Eye (tissue), 1 donor: ENCODE data around the gene RBAK.
"Not testable (repeated sequence)": the region's sequence is repeated elsewhere in the genome, so short reads cannot be mapped to it uniquely, and the experiment has no call there.

ENCODE experiments used
- DNase-seq: peaks from one replicate; pipeline ENCODE4 v3.0.0-alpha.2; 2015

Gene RBAK

DNA sequence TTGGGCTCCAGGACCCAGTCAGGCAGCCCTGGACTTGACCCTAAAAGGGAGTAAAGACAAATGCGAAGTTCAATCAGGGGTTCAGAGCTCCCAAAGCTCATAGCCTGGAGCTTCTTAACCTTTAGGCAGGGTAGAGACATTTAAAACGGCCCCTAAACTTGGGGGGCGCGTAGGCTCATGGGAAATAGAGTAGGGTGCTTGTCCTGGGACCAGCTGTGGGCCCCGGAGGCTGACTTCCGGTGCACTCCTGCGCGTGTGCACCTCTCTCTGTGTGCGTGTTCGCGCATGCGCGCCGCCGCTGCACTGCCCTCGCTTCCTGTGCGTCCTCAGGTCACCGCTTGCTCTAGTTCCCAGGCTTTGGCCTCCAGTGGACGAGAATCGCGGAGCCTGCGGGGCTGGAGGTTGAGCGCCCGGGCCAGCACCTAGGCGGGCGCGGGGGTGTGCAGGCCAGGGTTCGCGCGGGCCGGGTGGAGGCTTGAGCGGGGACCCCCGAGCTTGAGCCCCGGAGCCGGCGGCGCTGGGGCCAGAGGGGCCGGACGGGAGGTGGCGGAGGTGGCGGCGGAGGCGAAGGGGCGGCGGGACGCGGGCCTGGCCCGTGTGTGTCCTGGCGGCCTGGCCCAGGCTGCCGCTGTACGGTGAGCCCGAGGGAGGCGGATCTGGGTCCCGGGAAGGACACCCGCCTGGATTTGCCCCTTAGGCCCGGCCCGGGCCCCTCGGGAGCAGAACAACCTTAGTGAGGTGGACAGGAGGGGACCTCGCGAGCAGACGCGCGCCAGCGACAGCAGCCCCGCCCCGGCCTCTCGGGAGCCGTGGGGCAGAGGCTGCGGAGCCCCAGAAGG is at the start of gene RBAK:
RBAK (plus strand) TSS at position 303 of the 839 bp plus-strand sequence. CDS start 2,217 bp downstream, outside the sequence.
- peak; percentile 97 for DNase-seq

DNA sequence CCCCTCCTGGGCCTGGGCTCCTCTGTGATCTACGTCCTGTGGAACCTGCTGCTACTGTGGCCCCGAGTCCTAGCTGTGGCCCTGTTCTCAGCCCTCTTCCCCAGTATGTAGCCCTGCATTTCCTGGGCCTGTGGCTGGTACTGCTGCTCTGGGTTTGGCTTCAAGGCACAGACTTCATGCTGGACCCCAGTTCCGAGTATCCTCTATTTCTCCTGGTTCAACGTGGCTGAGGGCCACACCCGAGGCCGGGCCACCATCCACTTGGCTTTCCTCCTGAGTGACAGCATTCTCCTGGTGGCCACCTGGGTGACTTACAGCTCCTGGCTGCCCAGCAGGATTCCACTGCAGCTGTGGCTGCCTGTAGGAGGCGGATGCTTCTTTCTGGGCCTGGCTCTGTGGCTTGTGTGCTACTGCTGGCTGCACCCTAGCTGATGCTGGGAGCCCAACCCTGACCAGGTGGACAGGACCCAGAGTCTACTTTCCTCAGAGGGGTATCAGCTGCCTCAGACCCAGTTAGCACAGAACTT is 48.9 kb upstream of the RBAK start:
- DNase-seq, result no peak

DNA sequence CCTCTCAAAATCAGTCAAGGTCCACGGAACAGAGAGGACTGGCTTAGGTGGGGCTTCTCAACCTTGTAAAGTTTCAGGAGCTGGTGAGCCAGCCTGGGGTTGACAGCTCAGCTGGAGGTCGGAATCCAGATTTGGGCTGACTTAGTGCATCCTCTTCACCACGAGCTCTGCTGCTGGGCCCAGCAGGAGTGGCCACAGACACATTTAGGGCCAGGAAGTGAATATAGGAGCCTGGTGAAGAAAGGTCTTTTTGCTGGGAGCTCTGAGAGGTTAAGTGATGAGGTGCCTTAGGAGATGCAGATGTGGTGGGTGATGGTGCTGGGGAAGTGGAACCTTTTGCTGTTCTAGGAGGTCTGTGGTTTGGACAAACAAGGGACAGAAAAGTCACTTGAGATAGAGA is 47.4 kb upstream of the RBAK start:
- DNase-seq, result no peak

DNA sequence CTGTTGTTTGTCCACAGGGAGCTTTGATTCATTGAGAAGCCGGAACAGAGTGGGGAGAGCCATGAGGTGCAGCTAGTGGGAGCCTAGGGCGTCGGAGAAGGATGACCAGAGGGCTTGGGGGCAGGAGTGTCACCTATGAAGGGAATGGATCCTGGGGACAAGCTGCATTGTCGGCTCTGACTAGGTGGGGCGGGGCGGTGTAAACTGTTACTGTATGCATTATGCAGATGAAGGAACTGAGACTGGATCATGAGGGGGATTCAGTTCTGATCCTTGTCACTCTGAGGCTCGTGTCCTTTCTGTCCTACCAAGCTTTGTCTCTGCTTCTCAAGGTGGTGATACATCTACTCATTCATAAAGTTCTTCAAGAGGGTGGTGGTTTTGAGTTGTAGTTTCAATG is 46.8 kb upstream of the RBAK start:
- no peak for DNase-seq

DNA sequence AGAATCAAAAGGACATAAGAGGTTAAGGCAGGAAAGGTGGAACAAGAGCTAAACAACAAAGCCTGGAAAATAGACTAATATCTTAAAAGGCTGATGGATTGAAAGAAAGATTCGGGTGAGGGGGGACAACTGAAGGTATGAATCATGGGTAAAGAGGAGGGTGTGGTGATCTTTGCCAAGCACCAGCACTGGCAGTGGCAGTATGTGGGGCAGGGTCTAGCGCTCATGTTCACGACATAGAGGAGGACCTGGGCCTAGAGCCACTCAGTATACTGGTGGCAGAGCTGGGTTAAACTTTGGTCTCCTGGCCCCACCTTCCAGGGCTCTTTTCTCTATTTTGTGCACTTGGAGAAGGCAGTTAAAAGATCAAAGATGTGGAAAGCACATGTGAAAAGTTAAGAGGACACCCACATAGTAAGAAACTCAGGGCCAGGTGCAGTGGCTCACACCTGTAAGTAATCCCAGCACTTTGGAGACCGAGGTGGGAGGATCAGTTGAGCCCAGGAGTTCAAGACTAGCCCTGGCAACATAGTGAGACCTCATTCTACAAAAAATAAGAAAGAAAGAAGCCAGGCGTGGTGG is 46.2 kb upstream of the RBAK start:
- DNase-seq, result no peak

DNA sequence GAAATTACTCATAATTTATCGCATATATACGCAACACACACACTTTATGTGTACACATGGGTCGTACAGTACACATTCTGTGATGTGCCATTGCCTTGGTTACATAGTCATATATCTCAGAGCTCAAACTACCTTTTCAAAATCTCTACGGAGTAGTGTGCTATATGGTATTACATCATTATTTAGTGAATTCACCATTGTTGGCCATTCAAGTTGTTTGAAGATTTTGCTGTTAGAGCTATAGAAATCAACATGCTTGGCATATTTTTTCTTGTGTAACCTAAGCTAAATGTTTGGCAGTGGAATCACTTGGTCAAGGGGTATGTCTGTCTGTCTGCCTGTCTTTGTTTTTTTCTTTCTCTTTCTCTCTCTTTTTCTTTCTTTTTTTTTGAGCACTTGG is 44.7 kb upstream of the RBAK start:
- no peak for DNase-seq

DNA sequence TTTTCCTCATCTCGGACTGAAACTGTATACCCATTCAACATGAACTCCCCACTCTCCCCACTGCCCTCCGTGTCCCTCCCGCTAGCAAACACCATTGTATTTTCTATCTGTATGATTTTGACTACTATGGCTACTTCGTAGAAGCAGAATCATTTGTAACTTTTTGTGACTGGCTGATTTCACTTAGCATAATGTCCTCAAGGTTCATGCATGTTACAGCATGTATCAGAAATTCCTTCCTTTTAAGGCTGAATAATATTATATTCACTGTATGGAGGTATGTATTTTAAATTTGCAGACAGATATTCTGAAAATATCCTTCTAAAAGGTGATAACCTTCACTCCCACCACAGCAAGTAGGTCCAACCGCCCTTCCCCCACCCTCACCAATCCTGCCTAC is 43.7 kb upstream of the RBAK start:
- DNase-seq, result peak; percentile 8

DNA sequence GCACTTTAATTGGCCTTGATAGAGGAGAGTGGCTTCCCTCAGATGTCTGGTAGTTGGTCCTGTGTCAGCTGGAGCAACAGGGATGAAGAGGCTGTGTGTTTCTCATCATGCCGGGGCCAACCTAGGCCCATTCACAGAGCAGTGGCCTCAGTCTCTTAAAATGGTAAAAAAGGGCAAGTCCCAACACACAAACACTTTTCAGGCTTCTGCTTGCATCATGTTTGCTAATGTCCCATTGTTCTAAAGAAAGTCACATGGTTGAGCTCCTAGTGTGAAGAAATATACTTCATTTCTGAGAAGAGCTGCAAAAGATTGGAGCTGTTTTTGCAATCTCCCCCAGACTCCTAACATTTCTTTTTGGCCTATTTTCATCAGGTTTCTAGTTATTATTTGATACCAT is 40.6 kb upstream of the RBAK start:
- no peak for DNase-seq

DNA sequence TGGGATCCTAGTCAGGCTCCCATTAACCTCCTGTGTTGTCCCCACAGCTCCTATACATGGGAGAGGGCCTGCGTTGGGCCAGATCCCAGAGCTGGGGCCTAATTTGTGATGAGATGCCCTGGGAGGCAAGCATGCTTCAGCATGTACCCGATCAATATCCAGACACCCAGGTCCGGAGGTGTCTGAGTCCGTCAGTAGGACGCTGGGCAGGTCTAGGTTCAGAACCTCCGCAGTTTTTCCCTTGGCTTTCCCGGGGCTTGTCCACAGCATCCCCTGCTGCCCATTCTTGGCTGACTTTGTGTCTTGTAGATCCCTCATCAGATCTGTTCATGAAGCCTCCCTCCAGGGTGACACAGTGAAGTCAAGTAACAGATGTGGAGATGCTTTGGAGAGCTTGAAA is 32.7 kb upstream of the RBAK start:
- DNase-seq, result no peak

DNA sequence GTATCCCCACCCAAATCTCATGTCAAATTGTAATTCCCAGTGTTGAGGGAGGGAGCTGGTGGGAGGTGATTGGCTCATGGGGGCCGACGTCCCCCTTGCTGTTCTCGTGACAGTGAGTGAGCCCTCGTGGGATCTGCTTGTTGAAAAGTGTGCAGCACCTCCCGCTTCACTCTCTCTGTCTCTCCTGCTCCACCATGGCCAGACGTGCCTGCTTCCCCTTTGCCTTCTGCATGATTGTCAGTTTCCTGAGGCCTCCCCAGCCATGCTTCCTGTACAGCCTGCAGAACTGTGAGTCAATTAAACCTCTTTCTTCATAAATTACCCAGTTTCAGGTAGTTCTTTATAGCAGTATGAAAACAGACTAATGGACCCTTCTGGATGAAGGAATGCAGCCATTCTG is 29.7 kb upstream of the RBAK start:
- DNase-seq, result not testable (repeated sequence)

DNA sequence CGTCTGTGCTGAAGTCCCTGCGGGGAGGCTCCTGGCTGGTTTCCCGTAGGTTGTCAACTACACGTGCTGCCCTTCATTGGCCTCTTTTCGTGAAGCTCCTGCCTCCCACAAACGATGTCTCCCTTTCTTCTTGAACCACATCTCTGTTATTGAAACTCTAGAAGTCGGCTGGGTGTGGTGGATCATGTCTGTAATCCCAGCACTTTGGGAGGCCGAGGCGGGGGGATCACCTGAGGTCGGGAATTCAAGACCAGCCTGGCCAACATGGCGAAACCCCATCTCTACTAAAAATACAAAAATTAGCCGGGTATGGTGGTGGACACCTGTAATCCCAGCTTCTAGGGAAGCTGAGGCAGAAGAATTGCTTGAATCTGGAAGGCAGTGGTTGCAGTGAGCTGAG is 28.0 kb upstream of the RBAK start:
- DNase-seq, result not testable (repeated sequence)

DNA sequence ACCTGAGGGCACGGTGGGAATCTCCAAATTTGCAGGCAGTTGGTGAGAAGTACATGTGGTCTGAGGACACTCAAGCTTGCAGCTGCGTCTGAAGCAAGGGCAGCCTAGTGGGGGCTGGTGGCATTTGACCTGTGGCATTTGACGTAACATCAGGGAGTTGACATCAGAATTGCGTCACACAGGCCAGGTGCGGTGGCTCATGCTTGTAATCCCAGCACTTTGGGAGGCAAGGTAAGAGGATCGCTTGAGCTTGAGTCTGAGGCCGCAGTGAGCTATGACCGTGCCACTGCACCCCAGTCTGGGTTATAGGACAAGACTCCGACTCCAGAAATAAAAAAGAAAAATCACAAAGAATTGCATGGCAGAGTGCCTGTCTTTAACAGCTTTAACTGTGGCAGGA is 25.6 kb upstream of the RBAK start:
- DNase-seq, result no peak

DNA sequence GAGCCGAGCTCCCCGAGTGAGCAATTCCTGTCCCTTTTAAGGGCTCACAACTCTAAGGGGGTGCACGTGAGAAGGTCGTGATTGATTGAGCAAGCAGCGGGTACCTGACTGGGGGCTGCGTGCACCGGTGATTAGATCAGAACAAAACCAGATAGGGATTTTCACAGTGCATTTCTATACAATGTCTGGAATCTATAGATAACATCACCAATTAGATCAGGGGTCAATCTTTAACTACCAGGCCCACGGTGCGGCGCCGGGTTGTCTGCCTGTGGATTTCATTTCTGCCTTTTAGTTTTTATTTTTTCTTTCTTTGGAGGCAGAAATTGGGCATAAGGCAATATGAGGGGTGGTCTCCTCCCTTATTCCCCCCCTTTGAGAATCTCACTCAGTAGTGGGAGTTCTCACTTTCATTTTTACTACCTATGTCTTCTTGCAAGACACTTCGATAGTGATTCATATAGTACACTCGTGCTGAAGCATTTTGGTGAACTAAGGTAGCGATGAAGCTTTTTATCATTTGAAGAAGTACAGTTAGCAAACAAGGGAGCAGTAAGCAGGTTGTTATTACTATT is 24.6 kb upstream of the RBAK start:
- not testable (repeated sequence) for DNase-seq

DNA sequence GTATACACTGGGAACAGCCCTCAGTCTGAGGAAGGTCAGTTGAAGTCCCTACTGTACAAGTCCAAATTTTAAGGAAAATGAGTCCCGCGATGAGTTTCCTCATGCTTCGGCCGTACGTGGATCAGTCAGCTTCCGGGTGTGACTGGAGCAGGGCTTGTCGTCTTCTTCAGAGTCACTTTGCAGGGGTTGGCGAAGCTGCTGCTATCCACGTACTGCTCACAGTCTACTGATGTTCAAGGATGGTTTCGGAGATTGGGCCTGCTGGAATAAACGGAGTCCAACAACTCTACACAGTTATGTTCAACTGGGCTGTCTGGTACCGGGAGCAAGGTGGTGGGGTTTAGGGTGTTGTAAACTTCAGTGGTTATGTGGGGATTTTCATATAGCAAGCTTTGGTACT is 22.0 kb upstream of the RBAK start:
- not testable (repeated sequence) for DNase-seq

DNA sequence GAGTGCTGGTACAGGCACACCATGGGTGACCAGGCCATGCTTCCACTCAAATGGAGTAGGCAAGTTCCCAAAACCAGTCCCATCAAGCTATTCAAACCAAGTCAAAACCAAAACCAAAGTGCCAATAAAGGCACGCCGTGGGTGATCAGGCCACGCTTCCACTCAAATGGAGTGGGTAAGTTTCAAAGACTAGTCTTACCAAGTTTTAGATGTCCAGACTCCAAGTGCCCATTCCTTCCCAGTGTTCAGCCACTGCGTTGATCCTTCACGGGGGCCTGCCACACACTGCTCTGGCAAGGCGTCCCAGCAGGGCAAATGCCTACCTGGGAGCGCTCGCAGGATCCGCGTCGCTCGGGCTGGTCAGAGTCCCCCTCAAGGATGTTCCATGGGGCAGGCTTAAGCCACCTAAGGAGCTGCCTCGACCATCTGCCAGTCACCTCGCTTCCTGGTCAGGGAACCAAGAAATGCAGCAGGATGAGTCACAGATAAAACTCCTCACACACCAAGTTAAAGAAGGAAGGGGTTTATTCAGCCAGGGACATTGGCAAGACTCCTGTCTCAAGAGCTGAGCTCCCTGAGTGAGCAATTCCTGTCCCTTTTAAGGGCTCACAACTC is 17.8 kb upstream of the RBAK start:
- not testable (repeated sequence) for DNase-seq

DNA sequence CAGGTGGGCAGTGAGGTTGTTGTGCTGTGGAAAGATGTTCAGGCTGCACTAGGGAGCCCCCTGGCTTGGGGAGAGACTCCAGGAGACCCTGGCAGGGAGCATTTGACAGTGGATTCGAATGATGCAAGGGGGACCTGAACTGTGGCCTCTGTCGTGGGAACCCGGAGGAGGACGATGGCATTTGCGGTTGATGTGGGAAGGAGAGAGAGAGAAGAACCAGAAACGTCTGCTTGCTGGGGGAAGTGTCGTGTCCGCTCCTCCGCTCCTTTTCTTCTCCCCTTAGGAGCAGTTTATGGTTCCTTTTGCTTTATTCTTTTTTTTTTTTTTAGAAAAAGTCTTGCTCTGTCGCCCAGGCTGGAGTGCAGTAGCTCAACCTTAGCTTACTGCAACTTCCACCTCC is 12.5 kb upstream of the RBAK start:
- DNase-seq, result not testable (repeated sequence)

DNA sequence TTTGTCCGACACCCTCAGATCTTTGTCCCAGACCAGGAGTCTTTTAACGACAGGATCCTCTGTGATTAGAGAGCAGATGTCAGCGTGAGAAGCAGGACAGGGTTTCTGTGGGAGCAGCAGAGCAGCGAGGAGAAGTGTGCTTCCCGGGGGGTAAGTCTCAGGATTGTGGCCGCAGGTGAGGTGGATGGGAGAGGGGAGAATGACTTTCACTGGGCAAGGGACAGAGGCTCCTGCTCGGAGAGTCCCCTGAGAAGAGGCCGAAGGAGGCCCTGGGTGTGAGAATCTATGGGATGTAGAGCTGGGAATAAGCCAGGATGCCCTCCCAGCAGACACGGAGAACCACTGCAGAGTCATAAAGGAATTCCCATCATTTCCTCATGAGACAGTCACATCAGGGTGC is 10.4 kb upstream of the RBAK start:
- no peak for DNase-seq

DNA sequence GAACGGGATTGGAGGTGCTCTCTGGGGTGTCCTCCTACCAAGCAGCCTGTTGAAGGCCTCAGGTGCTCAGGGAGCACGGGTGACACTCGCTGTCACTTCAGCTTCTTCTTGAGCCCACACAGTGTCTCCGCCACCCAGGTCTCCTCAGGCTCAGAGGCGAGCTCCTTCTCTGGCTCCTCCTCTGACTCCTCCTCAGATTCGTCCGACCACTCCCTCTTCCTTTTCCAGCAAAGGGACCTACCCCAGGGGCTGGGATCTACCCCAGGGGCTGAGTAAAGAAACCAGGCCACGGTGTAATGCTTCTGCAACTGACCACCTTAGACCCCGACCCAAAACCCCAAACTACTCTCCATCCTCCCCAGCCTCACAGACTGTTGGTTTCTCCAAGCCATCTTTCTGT is 9.2 kb upstream of the RBAK start:
- no peak for DNase-seq

DNA sequence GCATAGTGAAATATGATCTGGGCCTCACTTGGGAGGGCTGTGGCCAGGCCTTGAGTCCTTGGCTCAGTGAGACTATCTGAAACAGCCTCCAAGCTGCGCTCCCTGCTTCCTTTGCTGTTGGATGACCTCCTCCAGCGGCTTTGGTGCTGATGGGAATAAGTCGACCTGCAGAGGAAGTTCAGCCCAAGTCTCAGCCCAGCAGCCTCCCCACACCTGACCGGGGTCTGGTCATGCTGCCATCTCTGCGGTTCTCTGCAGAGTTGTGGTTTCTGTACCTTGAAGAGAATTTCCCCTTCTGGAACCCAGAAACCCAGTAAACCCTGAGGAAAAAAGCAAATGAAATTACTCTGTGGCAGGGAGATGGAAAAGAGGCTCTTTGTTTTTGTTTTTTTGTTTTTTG is 4.6 kb upstream of the RBAK start:
- DNase-seq, result no peak

DNA sequence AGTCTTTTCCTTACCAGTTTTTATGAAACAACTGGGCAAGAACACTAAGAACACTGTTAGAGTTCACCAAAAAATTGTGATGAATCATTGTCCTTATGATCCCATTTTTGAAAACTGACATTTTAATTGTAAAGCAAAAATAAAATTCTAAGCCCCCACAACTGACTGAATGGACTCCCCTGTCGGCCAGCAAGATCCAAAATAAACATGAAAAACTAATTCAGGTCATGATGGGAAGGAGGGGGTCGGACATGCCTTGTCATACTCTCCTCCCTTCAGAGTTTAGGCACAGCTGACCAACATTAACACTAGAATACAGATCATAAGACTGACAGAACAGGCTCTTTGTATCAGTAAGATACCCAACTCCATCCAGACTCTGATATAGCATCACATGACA is 2.0 kb upstream of the RBAK start:
- DNase-seq, result no peak

DNA sequence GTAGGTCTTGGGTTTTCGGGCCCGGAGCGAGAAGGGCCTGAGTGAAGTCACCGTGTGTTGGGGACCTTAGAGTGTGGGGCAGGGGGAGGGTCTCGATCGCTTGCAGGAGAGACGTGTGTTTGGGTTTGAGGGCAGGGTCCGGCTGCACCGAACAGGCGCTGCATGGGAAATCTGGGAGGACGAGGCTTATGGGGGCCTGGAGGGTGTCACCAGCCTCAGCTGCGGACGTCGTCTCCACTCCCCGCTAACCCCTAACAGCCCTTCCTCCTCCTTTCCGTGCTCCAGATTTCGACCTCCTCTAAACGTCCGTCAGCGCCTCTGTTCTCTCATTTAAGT is 705 bp downstream of the RBAK start:
- not testable (repeated sequence) for DNase-seq

DNA sequence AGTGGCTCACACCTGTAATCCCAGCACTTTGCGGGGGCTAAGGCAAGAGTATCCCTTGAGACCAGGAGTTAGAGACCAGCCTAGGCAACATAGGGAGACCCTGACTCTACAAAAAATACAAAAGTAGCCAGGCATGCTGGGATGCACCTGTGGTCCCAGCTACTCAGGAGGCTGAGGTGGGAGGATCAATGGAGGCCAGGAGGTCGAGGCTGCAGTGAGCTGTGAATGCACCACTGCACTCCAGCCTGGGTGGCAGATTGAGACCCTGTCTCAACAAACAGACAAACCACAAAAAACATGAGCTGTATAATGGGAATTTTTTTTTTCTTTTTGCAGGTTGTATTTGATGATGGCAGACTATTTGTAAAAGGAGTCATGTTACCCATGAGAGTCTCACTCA is 1.5 kb downstream of the RBAK start:
- not testable (repeated sequence) for DNase-seq

DNA sequence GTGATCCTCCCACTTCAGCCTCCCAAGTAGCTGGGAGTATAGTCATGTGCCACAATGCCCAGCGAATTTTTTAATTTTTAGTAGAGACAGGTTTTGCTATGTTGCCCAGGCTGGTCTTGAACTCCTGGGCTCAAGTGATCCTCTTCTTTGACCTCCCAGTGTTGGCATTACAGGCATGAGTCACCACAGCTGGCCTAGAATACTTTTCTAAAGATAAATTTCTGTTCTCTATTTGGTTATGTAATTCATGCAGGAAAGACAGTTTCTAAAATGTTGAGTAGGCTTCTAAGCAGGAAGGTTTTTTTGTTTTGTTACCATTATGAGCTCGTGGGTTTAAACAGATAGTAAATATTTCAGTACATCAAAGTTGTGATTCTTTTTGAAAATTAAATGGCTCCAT is 5.0 kb downstream of the RBAK start:
- no peak for DNase-seq

DNA sequence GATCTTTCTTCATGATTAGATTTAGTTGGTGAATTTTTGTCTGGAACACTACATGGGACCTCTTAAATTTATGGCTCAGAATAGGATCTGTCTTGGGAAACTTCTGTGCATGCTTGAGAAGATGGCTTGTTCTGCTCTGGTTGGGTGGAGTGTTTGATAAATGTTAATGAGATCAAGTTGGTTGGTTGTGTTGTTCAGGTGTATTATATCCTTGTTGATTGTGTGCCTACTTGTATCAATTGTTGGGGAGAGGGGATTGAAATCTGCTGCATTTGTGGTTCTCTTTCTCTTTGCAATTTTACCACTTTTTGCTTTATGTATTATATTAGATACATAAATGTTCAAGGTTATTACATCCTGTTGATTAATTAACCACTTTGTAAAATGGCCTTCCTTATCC is 6.1 kb downstream of the RBAK start:
- not testable (repeated sequence) for DNase-seq
